Measurements from ENCODE around the gene GIMD1.
A peak's percentile ranks its signal among the peaks of the same experiment; 100 is the strongest.

Gene GIMD1

DNA sequence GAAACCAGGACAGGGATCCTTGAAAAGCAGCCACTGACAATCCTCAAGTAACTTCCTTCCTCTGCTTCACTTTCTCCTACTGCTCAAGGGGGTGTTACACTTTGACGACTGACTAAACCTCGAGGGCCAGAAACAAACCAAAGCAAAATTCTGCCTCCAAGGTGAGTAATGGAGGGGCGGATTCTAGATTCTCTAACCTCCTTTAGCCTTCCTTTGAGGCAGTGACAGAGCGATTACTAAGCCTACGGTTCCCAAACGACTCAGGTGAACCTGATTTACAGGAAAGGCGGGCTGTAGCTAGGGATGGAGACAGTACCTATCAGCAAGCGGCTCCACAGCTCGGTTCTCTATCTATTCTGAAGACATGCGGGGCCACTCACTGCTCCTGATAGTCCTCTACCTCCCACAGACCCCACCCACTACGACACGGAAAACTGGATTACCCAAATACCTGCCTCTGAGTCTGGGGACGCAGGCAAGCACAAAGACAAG, 53.1 kb downstream of the GIMD1 start:
- TF ChIP-seq, protein P1, sequence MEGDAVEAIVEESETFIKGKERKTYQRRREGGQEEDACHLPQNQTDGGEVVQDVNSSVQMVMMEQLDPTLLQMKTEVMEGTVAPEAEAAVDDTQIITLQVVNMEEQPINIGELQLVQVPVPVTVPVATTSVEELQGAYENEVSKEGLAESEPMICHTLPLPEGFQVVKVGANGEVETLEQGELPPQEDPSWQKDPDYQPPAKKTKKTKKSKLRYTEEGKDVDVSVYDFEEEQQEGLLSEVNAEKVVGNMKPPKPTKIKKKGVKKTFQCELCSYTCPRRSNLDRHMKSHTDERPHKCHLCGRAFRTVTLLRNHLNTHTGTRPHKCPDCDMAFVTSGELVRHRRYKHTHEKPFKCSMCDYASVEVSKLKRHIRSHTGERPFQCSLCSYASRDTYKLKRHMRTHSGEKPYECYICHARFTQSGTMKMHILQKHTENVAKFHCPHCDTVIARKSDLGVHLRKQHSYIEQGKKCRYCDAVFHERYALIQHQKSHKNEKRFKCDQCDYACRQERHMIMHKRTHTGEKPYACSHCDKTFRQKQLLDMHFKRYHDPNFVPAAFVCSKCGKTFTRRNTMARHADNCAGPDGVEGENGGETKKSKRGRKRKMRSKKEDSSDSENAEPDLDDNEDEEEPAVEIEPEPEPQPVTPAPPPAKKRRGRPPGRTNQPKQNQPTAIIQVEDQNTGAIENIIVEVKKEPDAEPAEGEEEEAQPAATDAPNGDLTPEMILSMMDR (IDR thresholded peaks at IDR 0.05; ENCODE audit: unreplicated experiment in 3 of 3) = no peak
- H3K4me1 Mint-ChIP-seq = peaks cover 34% of the 10 kb centered on the region

DNA sequence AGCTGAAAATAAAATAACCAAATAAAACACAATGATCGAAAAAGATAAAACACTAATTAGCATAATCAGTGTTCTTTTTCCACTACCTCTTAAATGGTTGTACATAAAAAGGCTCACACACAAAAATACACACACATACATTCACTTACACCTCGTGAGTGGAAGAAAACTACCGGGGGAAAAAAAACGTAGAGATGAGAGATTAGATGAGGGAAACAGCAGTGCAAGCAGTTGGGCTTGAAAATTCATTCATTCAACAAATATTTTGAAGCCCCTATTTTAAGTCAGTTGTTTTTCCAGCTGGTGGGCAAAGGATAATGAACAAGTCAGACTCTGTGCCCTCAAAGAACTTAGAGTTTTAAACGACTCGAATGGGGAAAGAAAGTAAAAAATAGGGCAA, 53.6 kb downstream of the GIMD1 start:
- Mint-ChIP-seq H3K9me3 (no peaks in the 10 kb centered on the region), H3K4me3 (no peak overlapping the region), H3K27ac (no peak overlapping the region), H3K27me3 (ENCODE audit: low read depth) (no peaks in the 10 kb centered on the region), H3K36me3 (ENCODE audit: low read depth) (peaks cover 2% of the 10 kb centered on the region), H3K4me1 (peaks cover 39% of the 10 kb centered on the region)
- TF ChIP-seq, protein P1 (IDR thresholded peaks at IDR 0.05; ENCODE audit: unreplicated experiment in 3 of 3) = no peak

More for the DNA sequence above, 53.1 kb downstream of the GIMD1 start:
- H3K27me3 Mint-ChIP-seq (ENCODE audit: low read depth) = no peaks in the 10 kb centered on the region
- H3K4me3 Mint-ChIP-seq = no peak overlapping the region
- H3K36me3 Mint-ChIP-seq (ENCODE audit: low read depth) = peaks cover 8% of the 10 kb centered on the region
- H3K9me3 Mint-ChIP-seq = no peaks in the 10 kb centered on the region
- no peak overlapping the region for H3K27ac Mint-ChIP-seq

DNA sequence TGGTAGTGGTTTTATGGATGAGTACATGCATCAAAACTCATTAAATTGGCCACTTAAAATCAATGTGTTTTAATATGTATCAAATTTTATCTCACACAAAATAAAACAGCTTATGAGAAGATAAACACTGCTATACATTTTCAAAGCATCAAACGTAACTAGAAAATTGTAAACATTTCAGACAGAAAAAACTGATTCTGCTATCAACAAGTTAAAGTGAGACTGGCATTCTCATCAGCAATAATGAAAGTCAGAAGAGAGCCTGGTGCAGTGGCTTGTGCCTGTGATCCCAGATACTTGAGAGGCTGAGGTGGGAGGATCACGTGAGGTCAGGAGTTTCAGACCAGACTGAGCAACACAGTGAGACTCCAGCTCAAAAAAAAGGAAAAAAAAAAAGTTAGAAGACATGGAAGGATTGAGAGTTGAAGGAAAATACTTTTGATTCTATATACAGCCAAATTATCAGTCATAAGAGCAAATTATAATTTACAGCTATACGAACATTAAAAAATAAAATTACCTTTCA, 55.5 kb downstream of the GIMD1 start:
- Mint-ChIP-seq H3K4me3 (peak overlapping the region; percentile 74 to 83 (median 75)), H3K36me3 (ENCODE audit: low read depth) (no peaks in the 10 kb centered on the region), H3K9me3 (no peaks in the 10 kb centered on the region), H3K27me3 (ENCODE audit: low read depth) (no peaks in the 10 kb centered on the region), H3K4me1 (peaks cover 39% of the 10 kb centered on the region), H3K27ac (peak overlapping the region; percentile 48 to 82 (median 79))
- TF ChIP-seq, protein P1 (IDR thresholded peaks at IDR 0.05; ENCODE audit: unreplicated experiment in 3 of 3) = no peak

DNA sequence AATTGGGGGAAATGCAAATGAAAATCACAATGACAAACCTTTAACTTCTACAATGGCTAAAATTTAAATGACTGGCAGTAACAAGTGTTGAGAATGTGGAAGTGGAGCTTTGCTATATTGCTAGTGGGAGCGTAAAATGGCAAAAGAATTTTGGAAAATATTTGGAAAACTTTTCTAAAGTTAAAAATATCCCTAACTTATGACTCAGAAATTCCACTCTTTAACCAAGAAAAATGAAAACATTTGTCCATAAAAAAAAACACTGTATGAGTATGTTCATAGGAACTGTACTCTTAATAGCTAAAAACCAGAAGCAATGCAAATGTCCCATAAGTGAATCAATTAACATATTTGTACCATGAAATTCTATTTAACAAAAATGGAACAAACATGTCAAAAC, 56.2 kb downstream of the GIMD1 start:
- Mint-ChIP-seq H3K27ac (peak overlapping the region; percentile 45 to 62 (median 47)), H3K27me3 (ENCODE audit: low read depth) (no peaks in the 10 kb centered on the region), H3K4me3 (peak overlapping the region; percentile 39 to 83 (median 42)), H3K36me3 (ENCODE audit: low read depth) (no peaks in the 10 kb centered on the region), H3K9me3 (no peaks in the 10 kb centered on the region), H3K4me1 (peaks cover 39% of the 10 kb centered on the region)
- TF ChIP-seq, protein P1 (IDR thresholded peaks at IDR 0.05; ENCODE audit: unreplicated experiment in 3 of 3) = no peak

Data from nephron (organoid).